ENCODE results near the gene RAI1.

Gene RAI1

GRCh38 chr17:17724307-17725010 lies 43.2 kb downstream of the RAI1 start:
- H3K36me3 ChIP-seq (ENCODE audit: control insufficient read depth in 2 of 2, insufficient read depth in 2 of 2, low read length in 2 of 2) = no peaks in the 10 kb centered on the region
- peak overlapping the region in 1 of 2 donors; percentile 40 for H3K9ac ChIP-seq (ENCODE audit: low read depth in 1 of 2, low read length in 2 of 2)
- H3K27me3 ChIP-seq (ENCODE audit: control insufficient read depth in 2 of 2, insufficient read depth in 2 of 2, low read length in 2 of 2) = no peaks in the 10 kb centered on the region
- peaks cover 7 to 16% of the 10 kb centered on the region in 2 donors for H3K4me1 ChIP-seq (ENCODE audit: control insufficient read depth in 2 of 2, insufficient read depth in 2 of 2, low read length in 2 of 2)
- no peaks in the 10 kb centered on the region for H3K9me3 ChIP-seq (ENCODE audit: control insufficient read depth in 2 of 2, low read length in 2 of 2)
- H3K27ac ChIP-seq (ENCODE audit: low read depth in 2 of 2, low read length in 2 of 2) = no peak overlapping the region
- H3K4me3 ChIP-seq (ENCODE audit: low read length in 2 of 2) = peak overlapping the region; percentile 22 to 53

- no peaks in the 10 kb centered on the region for H3K36me3 ChIP-seq (ENCODE audit: control insufficient read depth in 2 of 2, insufficient read depth in 2 of 2, low read length in 2 of 2)
- no peaks in the 10 kb centered on the region for H3K27me3 ChIP-seq (ENCODE audit: control insufficient read depth in 2 of 2, insufficient read depth in 2 of 2, low read length in 2 of 2)
- H3K4me1 ChIP-seq (ENCODE audit: control insufficient read depth in 2 of 2, insufficient read depth in 2 of 2, low read length in 2 of 2) = peaks cover 10 to 17% of the 10 kb centered on the region in 2 donors
- H3K9ac ChIP-seq (ENCODE audit: low read depth in 1 of 2, low read length in 2 of 2) = no peak overlapping the region
- H3K9me3 ChIP-seq (ENCODE audit: control insufficient read depth in 2 of 2, low read length in 2 of 2) = no peaks in the 10 kb centered on the region
- H3K4me3 ChIP-seq (ENCODE audit: low read length in 2 of 2) = peak overlapping the region in 1 of 2 donors; percentile 20
- no peak overlapping the region for H3K27ac ChIP-seq (ENCODE audit: low read depth in 2 of 2, low read length in 2 of 2)
These were observed 43.9 kb downstream of the RAI1 start for GRCh38 chr17:17725011-17725751.

GRCh38 chr17:17725752-17726457 lies 44.6 kb downstream of the RAI1 start:
- H3K27me3 ChIP-seq (ENCODE audit: control insufficient read depth in 2 of 2, insufficient read depth in 2 of 2, low read length in 2 of 2) = no peaks in the 10 kb centered on the region
- no peaks in the 10 kb centered on the region for H3K9me3 ChIP-seq (ENCODE audit: control insufficient read depth in 2 of 2, low read length in 2 of 2)
- H3K36me3 ChIP-seq (ENCODE audit: control insufficient read depth in 2 of 2, insufficient read depth in 2 of 2, low read length in 2 of 2) = no peaks in the 10 kb centered on the region
- H3K27ac ChIP-seq (ENCODE audit: low read depth in 2 of 2, low read length in 2 of 2) = no peak overlapping the region
- H3K4me1 ChIP-seq (ENCODE audit: control insufficient read depth in 2 of 2, insufficient read depth in 2 of 2, low read length in 2 of 2) = peaks cover 10 to 17% of the 10 kb centered on the region in 2 donors
- H3K4me3 ChIP-seq (ENCODE audit: low read length in 2 of 2) = no peak overlapping the region
- H3K9ac ChIP-seq (ENCODE audit: low read depth in 1 of 2, low read length in 2 of 2) = no peak overlapping the region

- H3K9ac ChIP-seq (ENCODE audit: low read depth in 1 of 2, low read length in 2 of 2) = no peak overlapping the region
- H3K4me3 ChIP-seq (ENCODE audit: low read length in 2 of 2) = no peak overlapping the region
- no peaks in the 10 kb centered on the region for H3K9me3 ChIP-seq (ENCODE audit: control insufficient read depth in 2 of 2, low read length in 2 of 2)
- H3K27ac ChIP-seq (ENCODE audit: low read depth in 2 of 2, low read length in 2 of 2) = no peak overlapping the region
- H3K27me3 ChIP-seq (ENCODE audit: control insufficient read depth in 2 of 2, insufficient read depth in 2 of 2, low read length in 2 of 2) = no peaks in the 10 kb centered on the region
- H3K4me1 ChIP-seq (ENCODE audit: control insufficient read depth in 2 of 2, insufficient read depth in 2 of 2, low read length in 2 of 2) = peaks cover 10 to 17% of the 10 kb centered on the region in 2 donors
- no peaks in the 10 kb centered on the region for H3K36me3 ChIP-seq (ENCODE audit: control insufficient read depth in 2 of 2, insufficient read depth in 2 of 2, low read length in 2 of 2)
These were observed 45.3 kb downstream of the RAI1 start for GRCh38 chr17:17726458-17727060.

- Histone ChIP-seq H3K9me3 (ENCODE audit: control insufficient read depth in 2 of 2, low read length in 2 of 2) (no peaks in the 10 kb centered on the region), H3K27me3 (ENCODE audit: control insufficient read depth in 2 of 2, insufficient read depth in 2 of 2, low read length in 2 of 2) (no peaks in the 10 kb centered on the region), H3K36me3 (ENCODE audit: control insufficient read depth in 2 of 2, insufficient read depth in 2 of 2, low read length in 2 of 2) (no peaks in the 10 kb centered on the region), H3K9ac (ENCODE audit: low read depth in 1 of 2, low read length in 2 of 2) (no peak overlapping the region), H3K27ac (ENCODE audit: low read depth in 2 of 2, low read length in 2 of 2) (no peak overlapping the region), H3K4me1 (ENCODE audit: control insufficient read depth in 2 of 2, insufficient read depth in 2 of 2, low read length in 2 of 2) (peaks cover 10 to 15% of the 10 kb centered on the region in 2 donors), H3K4me3 (ENCODE audit: low read length in 2 of 2) (no peak overlapping the region)
These were observed 45.9 kb downstream of the RAI1 start for GRCh38 chr17:17727111-17727659.

- Histone ChIP-seq H3K9me3 (ENCODE audit: control insufficient read depth in 2 of 2, low read length in 2 of 2) (no peaks in the 10 kb centered on the region), H3K4me3 (ENCODE audit: low read length in 2 of 2) (no peak overlapping the region), H3K9ac (ENCODE audit: low read depth in 1 of 2, low read length in 2 of 2) (no peak overlapping the region), H3K36me3 (ENCODE audit: control insufficient read depth in 2 of 2, insufficient read depth in 2 of 2, low read length in 2 of 2) (no peaks in the 10 kb centered on the region), H3K4me1 (ENCODE audit: control insufficient read depth in 2 of 2, insufficient read depth in 2 of 2, low read length in 2 of 2) (peaks cover 6 to 15% of the 10 kb centered on the region in 2 donors), H3K27me3 (ENCODE audit: control insufficient read depth in 2 of 2, insufficient read depth in 2 of 2, low read length in 2 of 2) (no peaks in the 10 kb centered on the region), H3K27ac (ENCODE audit: low read depth in 2 of 2, low read length in 2 of 2) (no peak overlapping the region)
These were observed 46.9 kb downstream of the RAI1 start for GRCh38 chr17:17728146-17728545.

- Histone ChIP-seq H3K27ac (ENCODE audit: low read depth in 2 of 2, low read length in 2 of 2) (no peak overlapping the region), H3K36me3 (ENCODE audit: control insufficient read depth in 2 of 2, insufficient read depth in 2 of 2, low read length in 2 of 2) (no peaks in the 10 kb centered on the region), H3K9me3 (ENCODE audit: control insufficient read depth in 2 of 2, low read length in 2 of 2) (no peaks in the 10 kb centered on the region), H3K4me3 (ENCODE audit: low read length in 2 of 2) (peak overlapping the region in 1 of 2 donors; percentile 7), H3K4me1 (ENCODE audit: control insufficient read depth in 2 of 2, insufficient read depth in 2 of 2, low read length in 2 of 2) (peaks cover 6 to 15% of the 10 kb centered on the region in 2 donors), H3K9ac (ENCODE audit: low read depth in 1 of 2, low read length in 2 of 2) (no peak overlapping the region), H3K27me3 (ENCODE audit: control insufficient read depth in 2 of 2, insufficient read depth in 2 of 2, low read length in 2 of 2) (no peaks in the 10 kb centered on the region)
These were observed 47.4 kb downstream of the RAI1 start for GRCh38 chr17:17728550-17729251.

GRCh38 chr17:17729620-17730249 lies 48.5 kb downstream of the RAI1 start:
- no peaks in the 10 kb centered on the region for H3K27me3 ChIP-seq (ENCODE audit: control insufficient read depth in 2 of 2, insufficient read depth in 2 of 2, low read length in 2 of 2)
- no peak overlapping the region for H3K27ac ChIP-seq (ENCODE audit: low read depth in 2 of 2, low read length in 2 of 2)
- H3K9ac ChIP-seq (ENCODE audit: low read depth in 1 of 2, low read length in 2 of 2) = no peak overlapping the region
- H3K4me1 ChIP-seq (ENCODE audit: control insufficient read depth in 2 of 2, insufficient read depth in 2 of 2, low read length in 2 of 2) = peaks cover 6 to 13% of the 10 kb centered on the region in 2 donors
- no peaks in the 10 kb centered on the region for H3K36me3 ChIP-seq (ENCODE audit: control insufficient read depth in 2 of 2, insufficient read depth in 2 of 2, low read length in 2 of 2)
- no peaks in the 10 kb centered on the region for H3K9me3 ChIP-seq (ENCODE audit: control insufficient read depth in 2 of 2, low read length in 2 of 2)
- no peak overlapping the region for H3K4me3 ChIP-seq (ENCODE audit: low read length in 2 of 2)

- no peaks in the 10 kb centered on the region for H3K9me3 ChIP-seq (ENCODE audit: control insufficient read depth in 2 of 2, low read length in 2 of 2)
- no peak overlapping the region for H3K4me3 ChIP-seq (ENCODE audit: low read length in 2 of 2)
- H3K27me3 ChIP-seq (ENCODE audit: control insufficient read depth in 2 of 2, insufficient read depth in 2 of 2, low read length in 2 of 2) = no peaks in the 10 kb centered on the region
- H3K4me1 ChIP-seq (ENCODE audit: control insufficient read depth in 2 of 2, insufficient read depth in 2 of 2, low read length in 2 of 2) = peaks cover 6 to 9% of the 10 kb centered on the region in 2 donors
- H3K27ac ChIP-seq (ENCODE audit: low read depth in 2 of 2, low read length in 2 of 2) = no peak overlapping the region
- H3K36me3 ChIP-seq (ENCODE audit: control insufficient read depth in 2 of 2, insufficient read depth in 2 of 2, low read length in 2 of 2) = no peaks in the 10 kb centered on the region
- H3K9ac ChIP-seq (ENCODE audit: low read depth in 1 of 2, low read length in 2 of 2) = no peak overlapping the region
These were observed 49.1 kb downstream of the RAI1 start for GRCh38 chr17:17730250-17730935.
